Breast epithelium (tissue), 4 donors: Measurements from ENCODE around the gene SPAAR. TPM values are rescaled to one million over a fixed set of nuclear protein-coding genes. Genes with fewer than 3 reads are reported as not detected.

Experiments used
- DNase-seq, 2 donors: peaks; one replicate each; pipeline ENCODE4 v3.0.0-alpha.2; 2019; ENCODE audit warnings: low spot score in 2 of 2
- H3K27ac ChIP-seq, 2 donors: fragments of 200-600 bp; sonication (generic) in 1 of 2; one replicate each; pipeline ENCODE4 v1.5.1; 2016 to 2019; ENCODE audit warnings: mild to moderate bottlenecking in 1 of 2
- H3K27me3 ChIP-seq, 2 donors: fragments of 200-600 bp; sonication (generic) in 1 of 2; one replicate each; pipeline versions ENCODE4 v1.5.1 to v1.6.0; 2017 to 2019; ENCODE audit warnings: control low read depth in 1 of 2, mild to moderate bottlenecking in 1 of 2
- H3K36me3 ChIP-seq: fragments of 200-600 bp; one replicate; pipeline ENCODE4 v1.5.1; 2019
- H3K4me1 ChIP-seq, 2 donors: fragments of 200-600 bp; sonication (generic); one replicate each; pipeline ENCODE4 v1.5.1; 2016 to 2019; ENCODE audit warnings: control low read depth in 1 of 2
- H3K4me3 ChIP-seq, 3 donors: fragments of 200-600 bp; sonication (generic); 1 replicate in 2 of 3; 2 replicates in 1 of 3; pipeline ENCODE4 v1.5.1; 2016 to 2019; ENCODE audit warnings: mild to moderate bottlenecking in 3 of 3, moderate library complexity in 2 of 3
- H3K9me3 ChIP-seq, 2 donors: fragments of 200-600 bp; sonication (generic) in 1 of 2; one replicate each; pipeline ENCODE4 v1.5.1; 2016 to 2019; ENCODE audit warnings: control low read depth in 1 of 2
- CTCF ChIP-seq, 3 donors: fragments of 450-650 bp; IDR thresholded peaks; one replicate each; pipeline ENCODE4 v1.5.1; 2016 to 2017; ENCODE audit warnings: antibody characterized with exemption in 3 of 3, mild to moderate bottlenecking in 3 of 3, moderate library complexity in 3 of 3
- POLR2A ChIP-seq: fragments of 450-650 bp; IDR thresholded peaks from one replicate; pipeline ENCODE4 v1.6.1; 2016; ENCODE audit warnings: antibody characterized with exemption, mild to moderate bottlenecking, moderate library complexity
- POLR2AphosphoS5 ChIP-seq, 3 donors: sonication (generic); formaldehyde crosslinking; IDR thresholded peaks; one replicate each; pipeline ENCODE4 v1.6.1; 2017; ENCODE audit warnings: antibody characterized with exemption in 3 of 3
- intact Hi-C: fragments of 100-400 bp; cut with DNase I; formaldehyde crosslinking; loops from one replicate; pipeline ENCODE4 v1.15.1; 2023; ENCODE audit warnings: low total_unique reads
- total RNA-seq, 3 donors: library from RNA; depleted of rRNA; stranded (reverse); fragments of >200 nt; gene quantifications; one replicate each; pipeline ENCODE4 v1.1.0, GENCODE V29; 2016

Gene SPAAR
- total RNA-seq, 3 donors from 2014 or later, result 4.8 to 13.4 (median 8.6) TPM

- no peaks in the 10 kb centered on the region for H3K9me3 ChIP-seq
- intact Hi-C loops, result no loop called here
- no peaks in the 10 kb centered on the region for H3K4me1 ChIP-seq
- no peak for DNase-seq
- no peak overlapping the region for H3K27ac ChIP-seq
- no peaks in the 10 kb centered on the region for H3K27me3 ChIP-seq
- no peak overlapping the region for H3K4me3 ChIP-seq
- H3K36me3 ChIP-seq, result no peaks in the 10 kb centered on the region
- TF ChIP-seq POLR2AphosphoS5 (IDR thresholded peaks at IDR 0.05) (no peak), CTCF (IDR thresholded peaks at IDR 0.05) (no peak), POLR2A (no peak)
Observed at GRCh38 chr9:35956651-35957050, 47.4 kb downstream of the SPAAR start.

- Histone ChIP-seq H3K4me3 (no peak within 1 kb of the TSS), H3K9me3 (no peaks in the 10 kb centered on the region), H3K36me3 (no peaks in the 10 kb centered on the region), H3K4me1 (no peaks in the 10 kb centered on the region), H3K27me3 (no peaks in the 10 kb centered on the region), H3K27ac (no peak within 1 kb of the TSS)
- no peak for DNase-seq
- intact Hi-C loops, result no loop called here
- no peak for TF ChIP-seq POLR2A
- no peak for TF ChIP-seq CTCF (IDR thresholded peaks at IDR 0.05)
- no peak for TF ChIP-seq POLR2AphosphoS5 (IDR thresholded peaks at IDR 0.05)
Observed at GRCh38 chr9:35958104-35958837, 49.0 kb downstream of the SPAAR start, which contains the start of gene OR2S2. Gene OR2S2 (minus strand): TSS chr9:35958154. CDS start chr9:35958098, 56 bp downstream.

- Histone ChIP-seq H3K4me3 (no peak overlapping the region), H3K36me3 (no peaks in the 10 kb centered on the region), H3K27me3 (no peaks in the 10 kb centered on the region), H3K4me1 (no peaks in the 10 kb centered on the region), H3K27ac (no peak overlapping the region), H3K9me3 (no peaks in the 10 kb centered on the region)
- DNase-seq, result no peak
- intact Hi-C loops, result no loop called here
- TF ChIP-seq CTCF (IDR thresholded peaks at IDR 0.05), result no peak
Observed at GRCh38 chr9:35960039-35960655, 50.9 kb downstream of the SPAAR start.

Other genes starting within 250 kb of the SPAAR start
- 1 to 10 TPM in 1 of 3 donors, under 1 TPM in 2; 0.59 to 1.6 (median 0.80) TPM for gene ARHGEF39, start 244.3 kb upstream of the SPAAR start, total RNA-seq
- gene CA9, start 235.6 kb upstream of the SPAAR start, total RNA-seq, result 1 to 10 TPM in 1 of 3 donors, under 1 TPM in 1, not detected in 1; 0.16 to 5.0 TPM
- 100 to 1,000 TPM; 143 to 402 (median 258) TPM for gene TPM2, start 219.6 kb upstream of the SPAAR start, total RNA-seq
- 100 to 1,000 TPM; 163 to 497 (median 215) TPM for gene TLN1, start 177.3 kb upstream of the SPAAR start, total RNA-seq
- gene CREB3, start 176.8 kb upstream of the SPAAR start, total RNA-seq, result 10 to 100 TPM; 46.4 to 49.9 (median 47.2) TPM
- gene GBA2, start 160.3 kb upstream of the SPAAR start, total RNA-seq, result 10 to 100 TPM; 44.5 to 63.8 (median 57.0) TPM
- gene RGP1, start 160.2 kb upstream of the SPAAR start, total RNA-seq, result 10 to 100 TPM; 16.7 to 20.1 (median 17.4) TPM
- gene MSMP, start 155.2 kb upstream of the SPAAR start, total RNA-seq, result not detected
- 10 to 100 TPM; 10.2 to 34.2 (median 14.7) TPM for gene NPR2, start 117.9 kb upstream of the SPAAR start, total RNA-seq
- 1 to 10 TPM; 1.1 to 2.2 (median 1.3) TPM for gene SPAG8, start 97.2 kb upstream of the SPAAR start, total RNA-seq
- gene HINT2, start 94.4 kb upstream of the SPAAR start, total RNA-seq, result 10 to 100 TPM; 25.0 to 55.7 (median 32.1) TPM
- gene FAM221B, start 80.8 kb upstream of the SPAAR start, total RNA-seq, result under 1 TPM in 1 of 3 donors, not detected in 2; 0.15 TPM
- gene TMEM8B, start 80.3 kb upstream of the SPAAR start, total RNA-seq, result 1 to 10 TPM; 4.9 to 7.9 (median 6.7) TPM
- not detected for gene OR13J1, start 39.1 kb upstream of the SPAAR start, total RNA-seq
- 10 to 100 TPM in 2 of 3 donors, 1 to 10 TPM in 1; 3.4 to 16.0 (median 12.8) TPM for gene HRCT1, start 3.3 kb upstream of the SPAAR start, total RNA-seq
- gene OR2S2, start 48.7 kb downstream of the SPAAR start, total RNA-seq, result not detected
- gene RECK, start 127.4 kb downstream of the SPAAR start, total RNA-seq, result 10 to 100 TPM; 12.7 to 25.6 (median 17.7) TPM
- gene GLIPR2, start 227.2 kb downstream of the SPAAR start, total RNA-seq, result 10 to 100 TPM; 16.5 to 57.4 (median 26.9) TPM